SU-DHL-6 (cell line): ENCODE results near the gene POU2F3.

Experiments
- H2AFZ ChIP-seq: fragments of 200-600 bp; sonication (generic); 2 replicates; pipeline ENCODE4 v1.6.1; 2014; ENCODE audit warnings: low read depth, mild to moderate bottlenecking, moderate library complexity, mixed read lengths, antibody characterized with exemption, low read length; ENCODE audit not compliant: severe bottlenecking
- H3F3A ChIP-seq: fragments of 200-600 bp; shearing (Covaris generic); 2 replicates; pipeline ENCODE4 v1.6.0; 2016; ENCODE audit warnings: antibody characterized with exemption, mild to moderate bottlenecking; ENCODE audit not compliant: insufficient read depth
- H3K27ac ChIP-seq: fragments of 200-600 bp; sonication (generic); 2 replicates; pipeline ENCODE4 v1.5.1; 2016; ENCODE audit warnings: low read depth, mild to moderate bottlenecking, low read length, moderate library complexity, mixed read lengths
- H3K27me3 ChIP-seq: fragments of 200-600 bp; sonication (generic), shearing (Covaris generic); 2 replicates; pipeline ENCODE4 v1.6.0; 2014; ENCODE audit warnings: mild to moderate bottlenecking, low read length
- H3K36me3 ChIP-seq: fragments of 200-600 bp; sonication (generic); 2 replicates; pipeline ENCODE4 v1.6.1; 2014; ENCODE audit warnings: mild to moderate bottlenecking, low read length, mixed read lengths
- H3K4me2 ChIP-seq: fragments of 300-600, 200-600 bp; shearing (Covaris generic), sonication (generic); 2 replicates; pipeline ENCODE4 v1.6.0; 2014; ENCODE audit warnings: low read length, low read depth, mild to moderate bottlenecking; ENCODE audit not compliant: poor library complexity, severe bottlenecking
- H3K4me3 ChIP-seq: fragments of 200-600 bp; sonication (generic); 2 replicates; pipeline ENCODE4 v1.5.1; 2014; ENCODE audit warnings: antibody characterized with exemption, low read length, mild to moderate bottlenecking, mixed read lengths; ENCODE audit not compliant: insufficient read depth, poor library complexity, severe bottlenecking
- H3K79me2 ChIP-seq: fragments of 200-600 bp; sonication (generic); 2 replicates; pipeline ENCODE4 v1.6.1; 2014; ENCODE audit warnings: mild to moderate bottlenecking, low read length, moderate library complexity; ENCODE audit not compliant: insufficient read depth
- H3K9ac ChIP-seq: fragments of 200-600 bp; sonication (generic); 2 replicates; pipeline ENCODE4 v1.7.0; 2014; ENCODE audit warnings: mild to moderate bottlenecking, low read length
- H3K9me2 ChIP-seq: fragments of 200-600 bp; sonication (generic); replicated peaks from 2 replicates; pipeline ENCODE4 v1.6.1; 2014; ENCODE audit warnings: low read length; ENCODE audit not compliant: insufficient read depth
- H3K9me3 ChIP-seq: fragments of 200-600 bp; sonication (generic); 2 replicates; pipeline ENCODE4 v1.6.1; 2014; ENCODE audit warnings: low read length, mixed read lengths; ENCODE audit not compliant: insufficient read depth
- H4K20me1 ChIP-seq: fragments of 200-600 bp; sonication (generic); 2 replicates; pipeline ENCODE4 v1.6.1; 2014; ENCODE audit warnings: low read depth, mild to moderate bottlenecking, antibody characterized with exemption, low read length, moderate library complexity, mixed read lengths
- CTCF ChIP-seq: fragments of 200-600 bp; sonication (generic); IDR thresholded peaks from one replicate; pipeline ENCODE4 v1.5.1; 2017; ENCODE audit warnings: antibody characterized with exemption, mild to moderate bottlenecking, low read length, moderate library complexity; ENCODE audit not compliant: insufficient read depth, poor library complexity, severe bottlenecking
- EZH2phosphoT487 ChIP-seq: fragments of 200-600 bp; sonication (generic), shearing (Covaris generic); conservative IDR thresholded peaks from 2 replicates; pipeline ENCODE4 v1.6.1; 2018; ENCODE audit warnings: mild to moderate bottlenecking, antibody characterized with exemption, low read length, moderate library complexity, mixed read lengths

The POU2F3 gene

GRCh38 chr11:120238968-120239620, 846 bp upstream of the POU2F3 start:
- Histone ChIP-seq H3K9me2 (no peaks in the 10 kb centered on the region), H3K9me3 (no peaks in the 10 kb centered on the region), H3K27me3 (no peaks in the 10 kb centered on the region), H3K79me2 (no peaks in the 10 kb centered on the region), H3K27ac (no peak overlapping the region), H3K4me3 (no peak overlapping the region), H2AFZ (no peak overlapping the region), H4K20me1 (no peaks in the 10 kb centered on the region), H3F3A (no peaks in the 10 kb centered on the region), H3K9ac (no peak overlapping the region), H3K4me2 (no peak overlapping the region), H3K36me3 (no peaks in the 10 kb centered on the region)
- TF ChIP-seq EZH2phosphoT487, result no peak
- TF ChIP-seq CTCF, result no peak

- no peak overlapping the region for H3K4me3 ChIP-seq
- no peaks in the 10 kb centered on the region; the same call in 1 of the 2 replicates for H3K27me3 ChIP-seq
- H3K9me3 ChIP-seq, result no peaks in the 10 kb centered on the region
- no peak overlapping the region for H3K9ac ChIP-seq
- H3K27ac ChIP-seq, result no peak overlapping the region
- no peak overlapping the region for H3K4me2 ChIP-seq
- no peaks in the 10 kb centered on the region for H3K79me2 ChIP-seq
- no peak overlapping the region for H2AFZ ChIP-seq
- H3F3A ChIP-seq, result no peaks in the 10 kb centered on the region
- no peaks in the 10 kb centered on the region for H3K36me3 ChIP-seq
- TF ChIP-seq EZH2phosphoT487, result no peak
- no peaks in the 10 kb centered on the region for H4K20me1 ChIP-seq
- no peaks in the 10 kb centered on the region for H3K9me2 ChIP-seq
These were observed 926 bp downstream of the POU2F3 start for GRCh38 chr11:120240866-120241265.

- H4K20me1 ChIP-seq, result no peaks in the 10 kb centered on the region
- H3K36me3 ChIP-seq, result no peaks in the 10 kb centered on the region
- H3K9me3 ChIP-seq, result no peaks in the 10 kb centered on the region
- TF ChIP-seq EZH2phosphoT487, result no peak
- TF ChIP-seq CTCF, result no peak
- no peaks in the 10 kb centered on the region for H3F3A ChIP-seq
- H3K79me2 ChIP-seq, result no peaks in the 10 kb centered on the region
- no peak overlapping the region for H3K4me2 ChIP-seq
- H3K27me3 ChIP-seq, result no peaks in the 10 kb centered on the region; the same call in 1 of the 2 replicates
- H3K9me2 ChIP-seq, result no peaks in the 10 kb centered on the region
- H3K27ac ChIP-seq, result no peak overlapping the region
- no peak overlapping the region for H3K9ac ChIP-seq
- H3K4me3 ChIP-seq, result no peak overlapping the region
- H2AFZ ChIP-seq, result no peak overlapping the region
These were observed 1.3 kb downstream of the POU2F3 start for GRCh38 chr11:120241277-120241676.

GRCh38 chr11:120243221-120243620, 3.3 kb downstream of the POU2F3 start:
- H3K27ac ChIP-seq, result no peak overlapping the region
- H3F3A ChIP-seq, result no peaks in the 10 kb centered on the region
- no peak overlapping the region for H2AFZ ChIP-seq
- H3K79me2 ChIP-seq, result no peaks in the 10 kb centered on the region
- no peak overlapping the region for H3K9ac ChIP-seq
- no peaks in the 10 kb centered on the region; the same call in 1 of the 2 replicates for H3K27me3 ChIP-seq
- H3K36me3 ChIP-seq, result no peaks in the 10 kb centered on the region
- H3K9me2 ChIP-seq, result no peaks in the 10 kb centered on the region
- TF ChIP-seq EZH2phosphoT487 (no peak), CTCF (no peak)
- H3K4me3 ChIP-seq, result no peak overlapping the region
- H4K20me1 ChIP-seq, result no peaks in the 10 kb centered on the region
- no peaks in the 10 kb centered on the region for H3K9me3 ChIP-seq
- no peak overlapping the region for H3K4me2 ChIP-seq
